ENCODE data around the gene ABT1.

The ABT1 gene

DNA sequence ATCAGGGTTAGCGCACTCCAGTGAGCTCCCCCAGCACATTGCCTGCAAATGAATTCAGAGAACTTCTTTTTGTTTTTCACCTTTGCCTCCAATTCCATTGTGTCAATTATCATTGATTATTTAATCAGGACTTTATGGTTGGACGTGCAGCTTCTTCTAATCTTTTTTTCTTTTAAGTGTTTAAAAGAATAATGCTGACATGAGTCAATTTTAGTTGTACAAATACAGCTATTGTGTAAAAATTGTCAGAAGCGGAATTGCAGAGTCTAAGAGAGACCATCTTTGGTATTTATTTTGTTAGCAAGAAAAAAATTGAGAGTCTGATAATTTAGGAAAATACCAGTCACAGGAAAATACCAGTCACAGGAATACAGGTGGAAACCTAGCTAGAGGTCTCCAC, 5.5 kb downstream of the ABT1 start:
- DNase-seq: no peak

DNA sequence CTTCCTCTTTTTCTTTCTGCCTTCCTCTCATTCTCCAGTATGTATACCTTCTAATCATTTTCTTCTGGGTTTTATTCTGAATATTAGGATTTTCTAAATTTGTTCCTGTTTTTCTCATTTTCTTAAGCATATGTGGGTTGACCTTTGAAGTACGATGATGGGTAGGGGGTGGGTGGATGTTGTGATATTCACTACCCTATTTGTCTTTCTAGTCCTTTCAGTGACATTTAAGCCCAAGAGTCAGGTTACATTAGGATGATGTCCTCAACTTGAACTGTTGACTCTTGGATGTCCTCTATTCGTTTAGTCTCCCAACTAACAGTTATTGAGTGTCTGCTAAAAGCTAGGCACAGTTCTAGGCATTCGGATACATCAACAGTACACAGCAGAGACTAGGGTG, 7.3 kb downstream of the ABT1 start:
- DNase-seq: no peak

- no peak for DNase-seq
These were observed 8.0 kb downstream of the ABT1 start for GRCh38 chr6:26604797-26605196.

GRCh38 chr6:26607434-26608230, 10.9 kb downstream of the ABT1 start:
- peak in 16 of 51 donors; percentile 6 to 50 (median 24) for DNase-seq

GRCh38 chr6:26609463-26609862, 12.7 kb downstream of the ABT1 start:
- no peak for DNase-seq

DNA sequence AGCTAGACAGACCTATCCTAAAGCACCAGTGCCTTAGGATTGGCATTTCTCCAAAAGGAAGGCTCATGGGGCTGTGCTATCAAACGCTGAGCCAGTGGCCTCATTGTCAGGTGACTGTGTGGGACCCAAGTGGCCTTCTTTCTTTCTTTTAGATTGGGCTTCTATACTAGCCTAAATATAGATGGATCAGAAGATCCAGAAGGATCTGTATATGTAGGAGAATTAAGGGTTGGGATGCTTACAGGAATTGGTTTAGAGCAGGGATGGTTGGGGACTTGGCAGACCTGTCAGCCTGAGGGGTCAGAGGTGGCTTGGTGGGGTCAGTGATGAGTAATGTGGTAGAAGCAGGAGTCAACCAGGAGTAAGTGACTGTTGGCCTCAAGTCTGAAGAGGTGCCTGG, 14.8 kb downstream of the ABT1 start:
- no peak for DNase-seq

DNA sequence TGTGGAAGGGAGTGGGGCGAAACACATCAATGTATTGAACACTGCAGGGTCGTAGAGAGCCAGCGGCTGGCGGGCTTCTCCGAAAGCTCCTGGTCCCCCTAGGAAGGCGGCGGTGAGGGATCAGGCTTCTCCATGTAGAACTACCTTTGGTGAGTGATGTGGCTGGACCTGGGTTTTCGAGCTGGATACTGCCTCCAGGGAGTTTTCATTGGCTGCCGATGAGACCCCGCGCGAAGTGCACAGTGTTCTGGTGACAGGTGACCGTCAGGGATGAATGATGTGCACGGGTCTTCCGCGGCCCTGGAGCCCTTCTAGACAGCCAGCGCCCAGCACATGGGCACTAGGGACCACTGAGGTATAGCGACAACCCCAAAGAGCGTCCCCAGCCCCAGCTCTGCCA, 16.4 kb downstream of the ABT1 start:
- no peak for DNase-seq

- no peak for DNase-seq
These were observed 17.2 kb downstream of the ABT1 start for GRCh38 chr6:26613689-26614683.

DNA sequence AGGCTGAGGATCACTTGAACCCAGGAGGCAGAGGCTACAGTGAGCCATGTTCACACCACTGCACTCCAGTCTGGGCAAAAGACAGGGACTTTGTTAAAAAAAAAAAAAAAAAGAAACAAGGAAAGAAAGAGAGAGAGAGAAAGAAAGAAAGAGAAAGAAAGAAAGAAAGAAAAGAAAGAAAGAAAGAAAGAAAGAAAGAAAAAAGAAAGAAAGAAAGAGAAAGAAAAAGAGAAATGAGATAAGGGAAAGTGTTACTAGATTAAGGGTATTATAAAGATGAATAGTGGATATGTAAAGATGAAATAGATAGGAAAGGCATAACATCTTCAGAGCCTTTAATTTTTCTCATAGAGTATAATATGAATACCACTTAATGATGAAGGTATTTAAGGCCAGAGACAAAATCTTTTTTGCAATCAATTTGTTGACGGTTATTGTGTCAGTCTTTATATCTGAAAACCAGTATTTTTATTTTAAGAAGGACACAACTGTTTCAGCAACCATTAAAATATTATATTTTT, 26.6 kb downstream of the ABT1 start:
- DNase-seq: no peak

- DNase-seq: no peak
These were observed 27.8 kb downstream of the ABT1 start for GRCh38 chr6:26624557-26624956.

- DNase-seq: no peak
These were observed 31.1 kb downstream of the ABT1 start for GRCh38 chr6:26627843-26628242.

DNA sequence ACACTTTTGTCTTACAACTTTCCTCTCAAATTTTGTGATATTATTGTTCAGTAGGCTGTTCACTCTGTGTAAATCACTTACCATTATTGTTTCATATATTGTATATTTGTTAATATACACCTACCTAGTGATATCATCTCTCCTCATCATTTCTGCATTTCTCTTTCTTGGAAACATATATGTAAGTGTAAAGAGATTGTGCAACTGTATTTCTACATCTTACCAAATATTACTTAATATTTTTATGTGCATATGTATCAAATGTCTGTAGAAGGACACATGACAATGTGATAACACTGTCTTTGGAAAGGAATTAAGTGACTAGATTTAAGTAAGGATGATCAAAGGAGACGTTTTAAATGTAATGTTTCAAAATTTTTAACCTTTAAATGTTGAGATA, 32.6 kb downstream of the ABT1 start:
- DNase-seq: no peak

DNA sequence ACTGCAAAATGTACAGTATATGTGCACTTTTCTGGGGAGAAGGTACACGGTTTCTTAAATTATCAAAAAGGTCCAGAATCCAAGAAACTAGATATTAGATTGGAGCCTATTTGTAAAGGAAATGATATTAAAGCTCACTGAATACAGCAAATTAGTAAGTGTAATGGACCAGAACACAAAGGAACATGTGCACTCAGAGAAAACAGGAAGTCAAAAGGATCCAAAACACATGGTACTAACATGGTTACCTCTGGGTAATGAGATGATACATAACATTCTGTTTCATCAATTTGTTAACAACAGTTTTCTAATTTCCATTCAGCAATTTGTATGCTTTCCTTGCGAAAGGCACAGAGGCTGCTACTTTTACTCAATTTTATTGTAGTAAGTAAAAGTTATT, 44.1 kb downstream of the ABT1 start:
- no peak for DNase-seq

DNA sequence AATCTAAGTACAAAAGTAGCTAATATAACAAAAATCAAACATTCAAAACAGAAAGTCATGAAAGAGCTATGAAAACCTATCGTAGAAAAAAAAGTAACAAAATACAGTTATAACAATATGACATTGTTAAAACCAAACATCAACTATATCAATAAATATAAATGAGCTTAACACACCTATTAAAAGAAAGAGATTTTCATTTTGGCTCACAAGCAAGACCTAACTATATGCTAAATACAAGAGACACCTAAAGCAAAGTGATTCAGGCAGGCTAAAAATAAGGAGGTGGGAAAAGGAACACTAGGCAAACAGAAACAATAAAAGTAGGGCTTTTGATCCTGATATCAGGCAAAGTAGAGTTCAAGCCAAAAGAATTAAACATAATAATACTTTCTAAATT, 49.3 kb downstream of the ABT1 start:
- DNase-seq: no peak

Measured in hypothalamus (tissue), 51 donors.